ENCODE data around the gene PPP3CA. TPM values are rescaled to one million over a fixed set of nuclear protein-coding genes. Genes with fewer than 3 reads are reported as not detected.
"Not testable (repeated sequence)": the region's sequence is repeated elsewhere in the genome, so short reads cannot be mapped to it uniquely, and the experiment has no call there.

PPP3CA gene
- total and polyA plus RNA-seq, 11 donors = 5.9 to 32.5 (median 19.3) TPM

- H3K4me3 ChIP-seq = no peak overlapping the region
- H3K27me3 ChIP-seq = no peaks in the 10 kb centered on the region
- ATAC-seq = no peak
- intact Hi-C loops (cut with DNase I) = no loop called here
- no peak for DNase-seq
- TF ChIP-seq CTCF (IDR thresholded peaks at IDR 0.05) (no peak), POLR2A (IDR thresholded peaks at IDR 0.05) (no peak)
- peaks cover 0 to 2% (median 0%) of the 10 kb centered on the region in 12 donors for H3K9me3 ChIP-seq
- no peaks in the 10 kb centered on the region for H3K36me3 ChIP-seq
- WGBS, 4 donors = 94 to 98% (median 96%) methylated on average over 4 of the region's 4 CpGs
- no peak overlapping the region for H3K27ac ChIP-seq
- peaks cover 5 to 24% (median 14%) of the 10 kb centered on the region in 12 donors for H3K4me1 ChIP-seq
Measured at GRCh38 chr4:101186567-101187184, 160.7 kb downstream of the PPP3CA start.

- 96 to 100% (median 100%) methylated on average over 2 of the region's 2 CpGs for WGBS, 4 donors
Measured at GRCh38 chr4:101184668-101185067, 162.7 kb downstream of the PPP3CA start.

GRCh38 chr4:101183666-101184373 lies 163.5 kb downstream of the PPP3CA start:
- H3K27me3 ChIP-seq = no peaks in the 10 kb centered on the region
- WGBS, 4 donors = 93 to 95% (median 94%) methylated on average over 3 of the region's 3 CpGs
- intact Hi-C loops (cut with DNase I) = no loop called here
- DNase-seq (no peak), ATAC-seq (no peak)
- H3K36me3 ChIP-seq = no peaks in the 10 kb centered on the region
- H3K4me1 ChIP-seq = peaks cover 0 to 13% (median 4%) of the 10 kb centered on the region in 12 donors
- no peak overlapping the region for H3K27ac ChIP-seq
- H3K9me3 ChIP-seq = peaks cover 0 to 2% (median 0%) of the 10 kb centered on the region in 12 donors
- H3K4me3 ChIP-seq = no peak overlapping the region
- TF ChIP-seq CTCF (IDR thresholded peaks at IDR 0.05) = no peak
- TF ChIP-seq POLR2A (IDR thresholded peaks at IDR 0.05) = no peak

More at GRCh38 chr4:101184668-101185067, 162.7 kb downstream of the PPP3CA start:
- ATAC-seq (peak in 1 of 4 donors; percentile 22), DNase-seq (no peak)
- H3K9me3 ChIP-seq = peaks cover 0 to 2% (median 0%) of the 10 kb centered on the region in 12 donors
- H3K4me3 ChIP-seq = no peak overlapping the region
- TF ChIP-seq CTCF (IDR thresholded peaks at IDR 0.05) (no peak), POLR2A (IDR thresholded peaks at IDR 0.05) (no peak)
- H3K4me1 ChIP-seq = peaks cover 0 to 13% (median 4%) of the 10 kb centered on the region in 12 donors
- H3K27me3 ChIP-seq = no peaks in the 10 kb centered on the region
- H3K27ac ChIP-seq = no peak overlapping the region
- intact Hi-C loops (cut with DNase I) = no loop called here
- H3K36me3 ChIP-seq = no peaks in the 10 kb centered on the region

GRCh38 chr4:101183221-101183620 lies 164.1 kb downstream of the PPP3CA start:
- intact Hi-C loops (cut with DNase I) = no loop called here
- TF ChIP-seq POLR2A (IDR thresholded peaks at IDR 0.05) (no peak), CTCF (IDR thresholded peaks at IDR 0.05) (no peak)
- H3K27me3 ChIP-seq = no peaks in the 10 kb centered on the region
- ATAC-seq = no peak
- 86 to 92% (median 90%) methylated on average over 2 of the region's 2 CpGs for WGBS, 4 donors
- DNase-seq = no peak
- H3K4me3 ChIP-seq = no peak overlapping the region
- peaks cover 0 to 14% (median 4%) of the 10 kb centered on the region in 12 donors for H3K4me1 ChIP-seq
- no peaks in the 10 kb centered on the region for H3K36me3 ChIP-seq
- H3K27ac ChIP-seq = no peak overlapping the region
- peaks cover 0 to 2% (median 0%) of the 10 kb centered on the region in 12 donors for H3K9me3 ChIP-seq

- H3K27ac ChIP-seq; H3K27me3 ChIP-seq; H3K36me3 ChIP-seq; H3K9me3 ChIP-seq; H3K4me3 ChIP-seq; DNase-seq; ATAC-seq; intact Hi-C loops (cut with DNase I): not testable (repeated sequence)
- peaks cover 0 to 14% (median 6%) of the 10 kb centered on the region in 12 donors for H3K4me1 ChIP-seq
- WGBS, 4 donors = 92 to 95% (median 94%) methylated on average over 4 of the region's 4 CpGs
Measured at GRCh38 chr4:101182688-101183087, 164.6 kb downstream of the PPP3CA start.
